Neural cell (in vitro differentiated cells): ENCODE results near the gene WRAP73. TPM values are rescaled to one million over a fixed set of nuclear protein-coding genes. Genes with fewer than 3 reads are reported as not detected.

ENCODE experiments used
- H2AFZ ChIP-seq: fragments of 200-600, 300-800 bp; sonication (generic), shearing (Covaris generic); 2 replicates; pipeline ENCODE4 v1.6.0; 2014; ENCODE audit warnings: low read depth, mild to moderate bottlenecking, antibody characterized with exemption, low read length, moderate library complexity
- H3F3A ChIP-seq: fragments of 200-600 bp; shearing (Covaris generic); 2 replicates; pipeline ENCODE4 v1.6.1; 2016; ENCODE audit warnings: mild to moderate bottlenecking, moderate library complexity, mixed read lengths, antibody characterized with exemption, low read length; ENCODE audit not compliant: insufficient read depth, poor library complexity, severe bottlenecking
- H3K27ac ChIP-seq: fragments of 200-600, 300-800 bp; sonication (generic), shearing (Covaris generic); 2 replicates; pipeline ENCODE4 v1.5.1; 2014; ENCODE audit warnings: mild to moderate bottlenecking, low read length, moderate library complexity
- H3K27me3 ChIP-seq: fragments of 300-800, 200-600 bp; sonication (generic), shearing (Covaris generic); 2 replicates; pipeline ENCODE4 v1.6.0; 2014; ENCODE audit warnings: mild to moderate bottlenecking, low read depth, low read length, moderate library complexity; ENCODE audit not compliant: insufficient read depth
- H3K36me3 ChIP-seq: fragments of 300-800, 200-600 bp; sonication (generic), shearing (Covaris generic); 2 replicates; pipeline ENCODE4 v1.5.1; 2014; ENCODE audit warnings: mild to moderate bottlenecking, antibody characterized with exemption, low read length, moderate library complexity; ENCODE audit not compliant: insufficient read depth
- H3K4me2 ChIP-seq: fragments of 300-800, 200-600 bp; sonication (generic), shearing (Covaris generic); 2 replicates; pipeline ENCODE4 v1.6.0; 2014; ENCODE audit warnings: mild to moderate bottlenecking, low read length
- H3K4me3 ChIP-seq: fragments of 300-800, 200-600 bp; sonication (generic), shearing (Covaris generic); 2 replicates; pipeline ENCODE4 v1.5.1; 2014; ENCODE audit warnings: mild to moderate bottlenecking, low read length, moderate library complexity
- H3K79me2 ChIP-seq: fragments of 200-600 bp; shearing (Covaris generic); replicated peaks from 2 replicates; pipeline ENCODE4 v1.6.0; 2014; ENCODE audit warnings: mild to moderate bottlenecking, low read length, moderate library complexity; ENCODE audit not compliant: insufficient read depth
- H3K9ac ChIP-seq: fragments of 300-800, 200-600 bp; sonication (generic), shearing (Covaris generic); 2 replicates; pipeline ENCODE4 v1.6.1; 2016; ENCODE audit warnings: mild to moderate bottlenecking, low read length, mixed read lengths
- H3K9me2 ChIP-seq: fragments of 200-600 bp; shearing (Covaris generic); 2 replicates; pipeline ENCODE4 v1.6.1; 2016; ENCODE audit warnings: mild to moderate bottlenecking, low read length, mixed read lengths; ENCODE audit not compliant: insufficient read depth
- H3K9me3 ChIP-seq: fragments of 200-600, 300-800 bp; sonication (generic), shearing (Covaris generic); 2 replicates; pipeline ENCODE4 v1.6.1; 2016; ENCODE audit warnings: mild to moderate bottlenecking, mixed run types, low read length, moderate library complexity, mixed read lengths
- H4K20me1 ChIP-seq: fragments of 200-600 bp; shearing (Covaris generic); 2 replicates; pipeline ENCODE4 v1.6.1; 2016; ENCODE audit warnings: mild to moderate bottlenecking, mixed run types; ENCODE audit not compliant: insufficient read depth
- EP300 ChIP-seq: fragments of 450-650 bp; conservative IDR thresholded peaks from 2 replicates; pipeline ENCODE4 v1.6.1; 2014; ENCODE audit warnings: antibody characterized with exemption, mild to moderate bottlenecking, moderate library complexity; ENCODE audit not compliant: poor library complexity, severe bottlenecking
- MXI1 ChIP-seq: fragments of 450-650 bp; conservative IDR thresholded peaks from 2 replicates; pipeline ENCODE4 v1.6.1; 2014; ENCODE audit warnings: antibody characterized with exemption, mild to moderate bottlenecking; ENCODE audit not compliant: poor library complexity, severe bottlenecking
- POLR2AphosphoS5 ChIP-seq: IDR thresholded peaks from 2 replicates; pipeline ENCODE4 v1.6.1; 2012
- SMC3 ChIP-seq: fragments of 450-650 bp; conservative IDR thresholded peaks from 2 replicates; pipeline ENCODE4 v1.6.1; 2014; ENCODE audit warnings: antibody characterized with exemption, mild to moderate bottlenecking, moderate library complexity; ENCODE audit not compliant: poor library complexity
- polyA plus RNA-seq: library from polyadenylated mRNA; depleted of rRNA; stranded (reverse); fragments of >200 nt; gene quantifications from 2 replicates; pipeline ENCODE4 v1.2.3, GENCODE V29; 2014
- TF ChIP-seq, protein P1 (sequence below): fragments of 450-650 bp; IDR thresholded peaks from 2 replicates; pipeline ENCODE4 v1.5.1; 2014; ENCODE audit warnings: antibody characterized with exemption, mild to moderate bottlenecking, moderate library complexity; ENCODE audit not compliant: poor library complexity, severe bottlenecking
- TF ChIP-seq, protein P2 (sequence below): IDR thresholded peaks from 2 replicates; pipeline ENCODE4 v1.6.1; 2012; ENCODE audit warnings: borderline replicate concordance

The WRAP73 gene
- polyA plus RNA-seq, 1 donor from 2014 or later, result 32.9 TPM

DNA sequence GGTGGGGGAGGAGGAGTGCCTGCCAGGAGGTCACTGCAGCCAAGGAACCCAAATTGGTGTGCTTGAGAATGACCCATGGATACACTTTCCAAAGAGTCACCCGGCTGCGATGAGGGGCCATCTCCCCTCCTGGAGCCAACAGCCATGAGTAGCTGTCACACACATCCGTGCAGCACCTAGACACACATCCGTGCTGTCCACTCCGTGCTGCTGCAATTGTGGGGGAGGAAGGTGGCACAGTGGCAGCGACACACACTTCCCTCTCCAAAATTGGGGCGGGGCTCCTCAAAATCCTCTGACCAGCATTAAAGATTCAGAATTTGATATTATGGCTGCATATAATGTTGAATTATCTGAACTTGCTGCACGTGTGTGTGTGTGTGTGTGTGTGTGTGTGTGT is 18.2 kb upstream of the WRAP73 start:
- TF ChIP-seq, protein P1, sequence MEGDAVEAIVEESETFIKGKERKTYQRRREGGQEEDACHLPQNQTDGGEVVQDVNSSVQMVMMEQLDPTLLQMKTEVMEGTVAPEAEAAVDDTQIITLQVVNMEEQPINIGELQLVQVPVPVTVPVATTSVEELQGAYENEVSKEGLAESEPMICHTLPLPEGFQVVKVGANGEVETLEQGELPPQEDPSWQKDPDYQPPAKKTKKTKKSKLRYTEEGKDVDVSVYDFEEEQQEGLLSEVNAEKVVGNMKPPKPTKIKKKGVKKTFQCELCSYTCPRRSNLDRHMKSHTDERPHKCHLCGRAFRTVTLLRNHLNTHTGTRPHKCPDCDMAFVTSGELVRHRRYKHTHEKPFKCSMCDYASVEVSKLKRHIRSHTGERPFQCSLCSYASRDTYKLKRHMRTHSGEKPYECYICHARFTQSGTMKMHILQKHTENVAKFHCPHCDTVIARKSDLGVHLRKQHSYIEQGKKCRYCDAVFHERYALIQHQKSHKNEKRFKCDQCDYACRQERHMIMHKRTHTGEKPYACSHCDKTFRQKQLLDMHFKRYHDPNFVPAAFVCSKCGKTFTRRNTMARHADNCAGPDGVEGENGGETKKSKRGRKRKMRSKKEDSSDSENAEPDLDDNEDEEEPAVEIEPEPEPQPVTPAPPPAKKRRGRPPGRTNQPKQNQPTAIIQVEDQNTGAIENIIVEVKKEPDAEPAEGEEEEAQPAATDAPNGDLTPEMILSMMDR, result no peak

DNA sequence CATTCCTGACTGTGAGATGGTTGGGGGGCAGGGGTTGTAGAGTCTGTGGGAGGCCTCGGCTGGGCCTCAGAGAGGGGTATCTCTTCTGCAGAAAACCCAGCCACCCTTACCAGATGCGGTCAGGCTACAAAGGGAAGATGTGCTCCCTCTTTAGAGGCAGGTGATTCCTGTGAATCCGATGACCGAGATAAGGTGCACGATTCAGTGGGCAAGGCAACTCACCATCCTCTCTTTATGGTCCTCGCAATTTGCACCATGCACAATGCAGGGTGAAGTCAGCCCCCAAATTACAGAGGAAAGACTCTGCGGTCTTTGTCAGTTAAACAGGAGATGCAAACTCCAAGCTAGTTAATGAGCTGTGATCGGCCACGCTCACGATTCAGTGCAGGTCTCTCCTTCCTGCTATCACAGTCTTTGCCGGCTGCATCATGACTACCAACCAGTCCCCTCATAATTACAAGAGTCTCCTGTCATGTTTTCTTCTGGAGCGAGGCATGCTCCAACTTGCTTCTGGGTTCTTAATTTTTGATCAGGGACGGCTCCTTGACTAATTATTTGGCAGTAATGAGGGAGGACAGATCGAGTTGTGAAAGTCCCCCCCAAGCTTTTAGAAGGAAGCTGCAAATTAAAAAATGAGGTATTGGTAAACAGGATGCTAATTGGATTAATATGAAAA is 14.9 kb upstream of the WRAP73 start:
- Histone ChIP-seq H3K79me2 (no peaks in the 10 kb centered on the region), H3K27ac (no peak overlapping the region), H3F3A (no peaks in the 10 kb centered on the region), H2AFZ (no peak overlapping the region), H3K36me3 (no peaks in the 10 kb centered on the region), H3K4me2 (no peak overlapping the region), H4K20me1 (no peaks in the 10 kb centered on the region), H3K9ac (no peak overlapping the region), H3K4me3 (no peak overlapping the region), H3K27me3 (no peaks in the 10 kb centered on the region), H3K9me2 (no peaks in the 10 kb centered on the region), H3K9me3 (no peaks in the 10 kb centered on the region)
- TF ChIP-seq, protein P2, sequence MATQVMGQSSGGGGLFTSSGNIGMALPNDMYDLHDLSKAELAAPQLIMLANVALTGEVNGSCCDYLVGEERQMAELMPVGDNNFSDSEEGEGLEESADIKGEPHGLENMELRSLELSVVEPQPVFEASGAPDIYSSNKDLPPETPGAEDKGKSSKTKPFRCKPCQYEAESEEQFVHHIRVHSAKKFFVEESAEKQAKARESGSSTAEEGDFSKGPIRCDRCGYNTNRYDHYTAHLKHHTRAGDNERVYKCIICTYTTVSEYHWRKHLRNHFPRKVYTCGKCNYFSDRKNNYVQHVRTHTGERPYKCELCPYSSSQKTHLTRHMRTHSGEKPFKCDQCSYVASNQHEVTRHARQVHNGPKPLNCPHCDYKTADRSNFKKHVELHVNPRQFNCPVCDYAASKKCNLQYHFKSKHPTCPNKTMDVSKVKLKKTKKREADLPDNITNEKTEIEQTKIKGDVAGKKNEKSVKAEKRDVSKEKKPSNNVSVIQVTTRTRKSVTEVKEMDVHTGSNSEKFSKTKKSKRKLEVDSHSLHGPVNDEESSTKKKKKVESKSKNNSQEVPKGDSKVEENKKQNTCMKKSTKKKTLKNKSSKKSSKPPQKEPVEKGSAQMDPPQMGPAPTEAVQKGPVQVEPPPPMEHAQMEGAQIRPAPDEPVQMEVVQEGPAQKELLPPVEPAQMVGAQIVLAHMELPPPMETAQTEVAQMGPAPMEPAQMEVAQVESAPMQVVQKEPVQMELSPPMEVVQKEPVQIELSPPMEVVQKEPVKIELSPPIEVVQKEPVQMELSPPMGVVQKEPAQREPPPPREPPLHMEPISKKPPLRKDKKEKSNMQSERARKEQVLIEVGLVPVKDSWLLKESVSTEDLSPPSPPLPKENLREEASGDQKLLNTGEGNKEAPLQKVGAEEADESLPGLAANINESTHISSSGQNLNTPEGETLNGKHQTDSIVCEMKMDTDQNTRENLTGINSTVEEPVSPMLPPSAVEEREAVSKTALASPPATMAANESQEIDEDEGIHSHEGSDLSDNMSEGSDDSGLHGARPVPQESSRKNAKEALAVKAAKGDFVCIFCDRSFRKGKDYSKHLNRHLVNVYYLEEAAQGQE, result no peak
- no peak for TF ChIP-seq SMC3

More for the DNA sequence above, 18.2 kb upstream of the WRAP73 start:
- Histone ChIP-seq H3K9me3 (no peaks in the 10 kb centered on the region), H4K20me1 (no peaks in the 10 kb centered on the region), H3K4me2 (no peak overlapping the region), H3K27ac (no peak overlapping the region), H3K4me3 (no peak overlapping the region), H3K9ac (no peak overlapping the region), H3K27me3 (no peaks in the 10 kb centered on the region), H3K36me3 (no peaks in the 10 kb centered on the region), H3K79me2 (no peaks in the 10 kb centered on the region), H2AFZ (no peak overlapping the region), H3K9me2 (no peaks in the 10 kb centered on the region), H3F3A (no peaks in the 10 kb centered on the region)

DNA sequence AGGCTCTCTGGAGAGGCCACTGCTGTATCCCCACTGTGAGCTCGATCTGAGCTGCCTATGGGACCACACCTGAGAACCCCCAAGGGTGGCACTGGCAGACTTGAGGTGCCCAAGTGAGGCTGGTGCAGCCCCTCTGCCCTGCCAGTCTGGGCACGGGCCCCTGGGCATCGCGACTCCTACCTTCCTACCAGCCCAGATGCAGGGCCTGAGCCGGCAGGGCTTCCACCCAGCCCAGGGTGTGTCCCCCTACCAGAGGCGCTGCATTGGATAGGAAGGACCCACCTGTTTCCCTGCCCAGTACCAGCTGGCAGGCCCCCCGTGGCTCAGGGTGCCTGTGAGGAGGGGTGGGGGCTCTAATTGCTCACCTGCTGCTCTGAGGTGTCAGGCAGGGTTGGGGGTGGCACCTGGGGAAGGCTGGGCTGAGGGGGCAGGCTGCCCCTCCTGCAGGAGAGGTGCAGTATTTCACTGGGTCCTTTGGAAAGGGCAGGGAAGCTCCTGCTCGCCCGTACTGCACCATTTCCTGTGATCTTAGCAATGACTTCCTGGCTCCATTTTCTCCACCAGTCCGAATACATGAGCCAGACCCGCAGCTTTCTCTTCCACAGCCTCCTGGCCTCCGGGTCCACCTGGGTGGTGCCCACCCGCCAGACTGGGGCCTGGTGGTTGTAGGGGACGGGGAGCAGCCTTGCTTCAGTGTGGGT is 14.2 kb upstream of the WRAP73 start:
- H3K79me2 ChIP-seq, result no peaks in the 10 kb centered on the region
- H3K9me2 ChIP-seq, result no peaks in the 10 kb centered on the region
- no peak overlapping the region for H3K9ac ChIP-seq
- H3K27me3 ChIP-seq, result no peaks in the 10 kb centered on the region
- H3F3A ChIP-seq, result no peaks in the 10 kb centered on the region
- TF ChIP-seq MXI1 (no peak), EP300 (no peak), POLR2AphosphoS5 (no peak), SMC3 (no peak)
- TF ChIP-seq, protein P1, result no peak
- H3K9me3 ChIP-seq, result no peaks in the 10 kb centered on the region
- no peaks in the 10 kb centered on the region for H4K20me1 ChIP-seq
- H2AFZ ChIP-seq, result no peak overlapping the region
- H3K4me2 ChIP-seq, result no peak overlapping the region
- no peaks in the 10 kb centered on the region for H3K36me3 ChIP-seq
- H3K27ac ChIP-seq, result no peak overlapping the region
- no peak overlapping the region for H3K4me3 ChIP-seq
